Stimulated activated CD8-positive, alpha-beta memory T cell treated with anti-CD3 and anti-CD28 coated beads, Interleukin-15, amount 100 ng/mL, for 48 hours (primary cell): ENCODE results near the gene MKX.
"Not testable (repeated sequence)": the region's sequence is repeated elsewhere in the genome, so short reads cannot be mapped to it uniquely, and the experiment has no call there.

Source experiments
- DNase-seq, 2 donors: peaks; one replicate each; pipeline ENCODE4 v3.0.0-alpha.2; 2020; ENCODE audit warnings: low read depth in 2 of 2

Gene MKX

DNA sequence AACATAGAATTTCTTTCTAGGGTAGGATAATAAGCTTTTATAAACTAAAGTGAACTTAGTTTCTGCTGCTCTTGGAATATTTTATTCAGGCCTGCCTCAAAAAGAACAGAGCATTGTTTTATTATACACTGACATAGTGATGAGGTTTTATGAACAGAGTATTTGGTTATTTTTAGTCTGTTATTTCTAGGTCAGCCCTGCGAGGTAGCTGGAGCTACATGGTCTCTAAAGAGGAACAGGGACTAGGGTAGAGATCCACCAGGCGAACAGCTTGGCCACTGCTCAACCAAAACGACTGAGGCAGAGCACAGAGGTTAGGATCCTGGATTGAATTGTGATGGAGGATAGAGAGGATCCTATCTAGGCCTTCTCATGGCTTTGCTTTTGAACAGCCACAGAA lies 53.0 kb downstream of the MKX start:
- no peak for DNase-seq

DNA sequence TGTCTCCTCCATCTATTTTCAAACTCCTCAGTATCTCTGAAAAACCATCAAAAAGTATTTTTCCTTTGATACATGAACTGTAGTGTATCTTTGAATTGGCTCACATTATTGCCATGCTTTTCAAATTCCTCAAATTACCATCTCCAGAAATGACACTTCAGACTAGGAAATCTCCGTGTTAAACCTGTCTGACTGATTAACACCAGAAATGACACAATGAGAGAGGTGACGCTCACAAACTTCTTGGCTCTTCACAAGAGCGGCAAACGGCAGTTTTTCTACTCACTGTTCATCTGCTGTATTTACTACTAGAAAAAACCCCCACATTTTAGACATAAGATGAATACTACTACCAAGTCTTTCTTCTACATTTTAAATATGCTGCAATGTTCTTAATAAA lies 56.6 kb downstream of the MKX start:
- no peak for DNase-seq

DNA sequence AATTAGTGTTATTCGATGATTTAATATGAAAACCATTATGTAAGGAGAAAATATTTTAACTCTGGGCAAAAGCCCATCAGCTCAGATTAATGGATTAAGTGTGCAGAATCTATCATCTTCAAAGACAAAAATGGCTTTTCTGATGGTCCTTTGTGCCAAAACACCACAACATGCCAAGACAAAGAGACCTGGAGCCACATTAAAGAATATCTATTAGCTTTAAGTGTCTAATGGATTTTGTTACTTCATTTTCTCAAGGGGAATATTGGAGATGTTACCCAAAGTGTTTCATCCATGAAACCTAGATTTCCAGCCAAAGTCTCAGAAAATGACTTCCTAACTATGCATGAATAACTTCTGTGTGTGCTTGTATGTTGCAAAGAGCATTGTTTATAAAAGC lies 57.3 kb downstream of the MKX start:
- DNase-seq: no peak

DNA sequence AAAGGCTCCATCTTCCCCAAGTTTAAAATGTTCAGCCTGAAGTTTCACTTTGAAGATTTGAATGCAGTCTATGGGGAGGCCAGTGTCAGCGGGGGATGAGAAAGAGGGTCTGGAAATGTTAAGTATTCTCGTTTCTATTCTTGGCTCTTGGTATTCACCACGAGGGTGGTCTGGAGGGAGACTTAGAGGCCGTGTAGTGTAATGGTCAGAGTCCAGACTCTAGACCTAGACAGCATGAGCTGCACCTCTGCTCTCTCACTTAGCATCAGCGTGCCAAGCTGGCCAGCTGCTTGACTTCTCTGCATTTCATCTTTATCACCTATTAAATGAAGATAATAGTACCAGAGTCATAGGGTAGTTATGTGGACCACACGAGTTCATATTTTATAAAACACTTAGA lies 57.9 kb downstream of the MKX start:
- DNase-seq: no peak

DNA sequence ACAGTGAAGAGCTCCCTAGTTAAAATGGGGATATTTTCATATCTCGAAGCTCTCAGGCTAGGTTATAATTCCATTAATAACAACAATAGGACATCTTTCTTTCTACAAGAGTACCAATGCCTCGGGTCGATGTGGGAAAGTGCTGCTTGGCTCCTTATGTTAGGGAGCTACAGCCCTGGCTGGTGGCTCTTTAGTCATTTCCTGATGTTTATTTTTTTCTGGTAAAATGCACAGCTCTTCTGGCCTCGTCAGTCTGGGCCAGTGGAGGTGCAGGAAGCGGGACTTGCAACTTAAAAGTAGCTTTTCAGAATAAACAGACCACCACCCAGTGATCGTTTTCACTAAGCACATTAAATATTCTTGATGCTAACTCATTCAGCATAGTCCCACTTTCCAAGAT lies 58.3 kb downstream of the MKX start:
- DNase-seq: no peak

DNA sequence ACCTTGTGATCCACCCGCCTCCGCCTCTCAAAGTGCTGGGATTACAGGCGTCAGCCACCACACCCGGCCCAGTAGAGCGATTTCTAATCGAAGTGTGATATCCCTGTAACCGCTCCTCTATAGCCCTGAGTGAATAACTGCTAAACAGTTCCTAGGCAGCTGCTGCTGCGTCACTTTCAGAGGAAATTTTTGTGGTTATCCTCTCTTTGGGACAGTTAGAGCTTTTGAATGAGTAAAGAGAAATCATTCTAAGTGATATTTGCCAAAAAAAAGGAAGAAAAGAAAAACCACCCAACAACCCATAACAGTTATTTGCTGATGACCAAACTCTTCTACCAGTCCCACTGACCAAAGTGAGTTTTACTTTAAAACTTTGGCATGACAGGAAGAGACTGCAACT lies 59.9 kb downstream of the MKX start:
- no peak for DNase-seq

DNA sequence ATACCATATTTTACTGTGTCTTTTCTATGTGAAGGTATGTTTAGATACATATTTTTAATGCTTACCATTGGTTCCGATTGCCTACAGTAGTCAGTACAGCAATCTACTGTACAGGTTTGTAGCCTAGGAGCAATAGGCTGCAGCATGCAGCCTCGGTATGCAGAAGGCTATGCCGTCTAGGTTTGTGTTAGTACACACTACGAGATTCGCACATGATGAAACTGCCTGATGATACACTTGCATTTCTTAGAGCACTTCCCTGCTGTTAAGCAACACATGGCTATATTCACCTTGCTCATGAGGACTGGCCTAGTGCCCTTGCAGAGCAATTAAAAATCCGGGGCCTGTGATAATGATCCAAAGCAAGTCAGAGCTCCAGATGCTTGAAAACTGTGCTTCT lies 62.4 kb downstream of the MKX start:
- no peak for DNase-seq

DNA sequence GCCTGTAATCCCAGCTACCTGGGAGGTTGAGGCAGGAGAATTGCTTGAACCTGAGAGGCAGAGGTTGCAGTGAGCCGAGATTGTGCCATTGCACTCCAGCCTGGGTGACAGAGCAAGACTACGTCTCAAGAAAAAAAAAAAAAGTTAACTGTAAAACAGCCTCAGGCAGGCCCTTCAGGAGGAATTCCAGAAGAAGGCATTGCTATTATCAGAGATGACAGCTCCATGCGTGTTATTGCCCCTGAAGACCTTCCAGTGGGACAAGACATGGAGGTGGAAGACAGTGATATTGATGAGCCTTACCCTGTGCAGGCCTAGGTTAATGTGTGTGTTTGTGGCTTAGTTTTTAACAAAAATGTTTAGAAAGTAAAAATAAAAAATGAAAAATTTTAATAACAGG lies 63.8 kb downstream of the MKX start:
- DNase-seq: not testable (repeated sequence)

DNA sequence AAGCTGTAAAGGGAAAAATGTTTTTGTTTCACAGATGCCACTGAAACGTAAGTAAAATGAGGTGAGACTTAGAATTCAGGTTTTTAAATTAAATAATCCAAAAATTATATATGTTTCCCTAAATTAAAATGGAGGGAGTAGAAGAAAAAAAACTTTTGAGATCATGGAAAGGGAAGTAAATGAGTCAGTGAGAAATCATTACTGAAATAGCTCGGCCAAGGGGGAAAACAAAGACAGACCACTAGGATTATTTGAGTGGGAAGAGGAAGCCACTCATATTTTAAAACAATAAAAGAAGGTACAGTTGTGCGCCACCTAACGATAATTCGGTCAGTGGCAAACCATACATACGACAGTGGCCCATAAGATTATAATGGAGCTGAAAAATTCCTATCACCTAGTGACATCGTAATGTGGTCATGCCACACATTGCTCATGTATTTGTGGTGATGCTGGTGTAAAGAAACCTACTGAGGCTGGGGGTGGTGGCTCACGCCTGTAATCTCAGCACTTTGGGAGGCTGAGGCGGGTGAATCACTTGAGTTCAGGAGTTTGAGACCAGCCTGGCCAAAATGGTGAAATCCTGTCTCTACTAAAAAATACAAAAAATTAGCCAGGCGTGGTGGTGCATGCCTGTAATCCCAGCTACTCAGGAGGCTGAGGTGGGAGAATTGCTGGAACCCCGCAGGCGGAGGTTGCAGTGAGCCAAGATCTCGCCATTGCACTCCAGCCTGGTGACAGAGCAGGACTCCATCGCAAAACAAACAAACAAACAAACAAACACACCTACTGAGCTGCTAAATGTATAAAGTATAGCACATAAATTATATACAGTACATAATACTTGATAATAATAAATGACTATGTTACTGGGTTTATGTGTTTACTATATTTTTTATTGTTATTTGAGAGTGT lies 64.7 kb downstream of the MKX start:
- no peak for DNase-seq

DNA sequence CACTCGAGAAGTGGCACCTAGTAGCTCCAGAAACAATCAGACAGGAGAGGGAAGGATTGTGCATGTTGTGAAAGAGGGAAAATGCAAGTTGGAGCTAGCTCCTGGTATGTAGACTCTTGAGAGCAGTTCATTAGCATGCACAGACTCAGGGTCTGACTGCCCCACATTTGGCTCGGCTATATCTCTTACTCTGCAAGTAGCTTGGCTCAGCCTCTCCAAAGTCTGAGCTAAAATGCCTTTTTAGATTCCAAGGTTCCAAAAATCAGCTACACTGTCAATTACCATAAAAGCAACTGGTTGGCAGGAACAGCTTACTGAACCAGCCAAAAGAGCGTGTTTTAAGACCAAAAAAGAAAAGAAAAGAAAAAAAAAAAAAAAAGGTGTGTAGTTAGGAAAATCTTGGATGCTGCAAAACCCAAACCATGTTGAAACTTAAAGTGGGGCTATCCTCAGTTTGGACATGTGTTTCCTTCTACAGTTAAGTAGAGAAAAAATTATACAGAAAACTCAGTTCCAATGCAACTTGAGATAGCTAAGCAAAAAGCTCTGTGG lies 65.5 kb downstream of the MKX start:
- DNase-seq: no peak

DNA sequence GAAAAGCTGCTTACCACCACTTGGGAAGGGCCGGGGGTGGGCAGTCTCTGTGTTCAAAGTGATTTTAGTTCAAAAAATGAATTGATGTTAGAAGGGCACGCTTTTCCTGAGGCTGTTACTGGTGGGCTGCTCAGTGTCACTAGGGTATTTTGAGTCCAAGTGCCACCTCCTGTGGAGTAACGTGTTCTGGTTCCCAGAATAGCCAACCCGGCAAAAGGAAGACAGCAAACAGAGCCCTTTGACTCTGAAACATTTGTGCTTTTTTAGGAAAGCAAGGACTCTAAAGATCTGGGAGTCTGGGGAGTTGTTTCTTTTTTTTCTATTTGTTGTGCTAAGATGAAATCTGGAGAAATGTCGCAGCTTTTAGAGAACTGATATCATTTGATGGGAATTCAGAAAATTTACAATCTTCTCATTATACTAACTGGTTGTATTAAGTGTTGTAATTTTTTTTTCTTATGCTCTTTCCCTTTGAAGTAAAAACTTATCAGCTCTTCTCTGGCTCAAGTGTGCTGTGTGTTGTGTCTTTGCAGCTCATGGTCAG lies 66.2 kb downstream of the MKX start:
- DNase-seq: no peak

DNA sequence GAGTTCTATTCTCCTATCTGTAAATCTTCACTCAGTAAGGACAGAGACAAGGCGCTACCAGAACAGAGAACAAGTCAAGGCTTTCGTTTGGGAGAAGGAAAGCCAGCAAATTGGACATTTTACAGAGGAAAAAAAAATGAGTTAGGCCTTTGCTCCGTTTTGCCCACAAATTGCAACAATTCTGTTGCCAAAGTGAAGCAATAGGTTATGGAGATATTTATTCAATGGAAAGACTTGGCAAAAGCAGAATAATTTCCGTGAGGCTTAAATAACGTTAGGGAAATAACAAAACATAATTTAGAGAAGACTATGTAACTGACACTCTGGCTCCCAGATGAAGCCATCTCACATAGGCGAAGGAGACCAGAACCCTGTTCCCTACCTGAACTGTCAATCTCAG lies 67.5 kb downstream of the MKX start:
- DNase-seq: no peak

DNA sequence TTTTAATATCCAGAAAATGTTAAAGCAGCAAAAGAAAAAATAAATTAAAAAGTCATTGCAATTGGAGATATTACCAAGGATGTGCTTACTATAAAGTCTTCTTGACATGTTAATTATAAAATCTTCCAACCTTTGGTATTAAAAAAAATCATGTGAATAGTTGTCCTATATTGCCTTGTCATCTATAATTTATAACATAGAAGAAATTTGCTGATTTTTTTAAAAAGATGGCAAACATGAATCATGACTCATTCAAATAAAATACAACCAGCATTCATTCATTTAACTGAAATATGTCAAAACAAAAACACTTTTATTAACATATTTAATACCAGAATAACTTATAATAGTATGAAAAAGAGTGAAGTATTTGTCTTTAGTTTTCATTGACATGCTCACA lies 72.6 kb downstream of the MKX start:
- DNase-seq: no peak

DNA sequence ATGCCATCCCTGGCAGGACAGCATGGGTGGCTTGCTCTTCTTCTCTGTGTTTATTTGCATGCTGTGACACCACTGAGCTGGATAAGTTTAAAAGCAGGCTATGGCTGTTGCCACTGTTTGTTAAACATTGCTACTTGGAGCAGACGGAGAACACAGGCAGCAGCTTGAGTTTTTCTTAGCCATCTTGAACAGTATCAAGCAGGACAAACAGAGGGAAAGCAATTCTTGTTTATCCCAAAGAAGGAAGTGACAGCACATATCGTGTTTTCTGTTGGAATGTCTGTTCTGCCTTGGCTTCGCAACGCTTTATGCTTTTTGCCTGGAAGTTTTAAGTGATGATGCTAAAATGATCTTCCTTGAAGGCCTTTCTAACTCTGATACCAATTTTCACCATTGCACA lies 73.8 kb downstream of the MKX start:
- no peak for DNase-seq

DNA sequence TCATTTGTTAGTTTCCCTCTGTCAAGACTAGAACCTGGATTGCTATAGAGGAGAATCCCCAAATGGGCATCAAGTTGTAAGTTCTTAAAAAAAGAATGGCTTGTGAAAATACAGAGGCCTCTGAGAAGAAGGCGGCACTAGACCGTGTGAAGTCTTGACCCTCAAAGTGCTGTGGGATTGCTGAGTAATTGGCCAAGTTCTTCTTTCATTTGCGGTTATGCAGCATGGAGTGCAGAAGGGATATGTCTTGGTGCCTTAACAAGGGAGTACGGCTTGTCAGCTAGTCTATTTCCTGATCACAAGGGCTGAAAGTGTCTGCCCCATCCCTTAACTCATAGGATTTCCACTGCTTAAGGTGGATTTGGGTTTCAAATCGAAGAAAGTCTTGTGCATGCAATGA lies 81.2 kb downstream of the MKX start:
- DNase-seq: no peak

DNA sequence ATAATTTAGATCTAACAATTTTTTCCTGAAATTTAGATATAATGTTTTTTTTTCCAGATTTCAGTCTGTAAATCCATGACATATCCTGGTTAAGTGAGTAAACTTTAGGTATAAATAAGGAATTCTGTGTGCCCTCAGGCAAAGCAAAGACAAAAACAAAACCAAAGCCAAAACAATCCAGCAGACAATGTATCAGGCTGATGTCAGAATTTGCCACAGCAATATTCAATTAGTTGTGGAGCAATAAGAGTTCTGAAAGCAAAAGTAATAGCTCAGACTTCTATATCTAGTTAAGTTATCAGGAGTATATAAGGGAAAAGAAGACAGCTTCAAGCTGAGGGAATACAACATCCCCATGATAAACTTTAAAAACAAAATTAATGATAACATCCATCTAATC lies 82.0 kb downstream of the MKX start:
- DNase-seq: no peak

DNA sequence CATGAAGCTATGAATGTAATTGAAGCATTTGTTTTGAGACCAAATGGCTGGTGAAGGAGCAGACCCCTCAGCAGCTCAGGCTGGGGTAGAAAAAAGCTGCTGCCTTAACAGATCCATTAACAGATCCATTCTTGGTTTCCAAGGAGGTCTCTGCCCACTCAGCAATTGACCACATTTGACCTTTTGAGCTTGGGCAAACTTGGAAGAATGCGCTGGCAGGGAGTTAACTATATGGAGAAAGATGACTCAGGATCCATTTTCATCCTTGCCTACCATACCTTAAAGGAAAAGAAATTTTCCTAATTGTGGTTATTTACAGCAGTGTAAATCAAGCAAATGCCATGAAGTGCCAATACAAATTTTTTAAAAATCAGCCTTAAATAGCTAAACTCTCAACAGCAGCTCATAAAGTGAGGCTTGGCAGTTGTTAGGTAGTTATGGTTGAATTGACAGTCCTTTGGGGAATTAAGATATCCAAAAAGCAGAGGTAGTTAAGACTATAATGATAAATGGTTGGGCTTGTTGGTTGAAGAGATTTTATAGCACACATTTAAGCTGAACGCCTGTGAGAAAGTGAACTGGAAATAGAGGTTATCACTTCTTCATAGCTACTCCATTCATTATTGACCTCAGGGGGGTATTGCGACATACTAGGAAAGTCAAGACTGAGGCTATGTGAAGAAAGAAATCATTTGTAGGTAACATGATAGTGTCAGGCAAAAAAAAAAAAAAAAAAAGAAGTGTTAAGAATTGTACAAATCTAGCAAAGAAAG lies 83.9 kb downstream of the MKX start:
- DNase-seq: no peak

DNA sequence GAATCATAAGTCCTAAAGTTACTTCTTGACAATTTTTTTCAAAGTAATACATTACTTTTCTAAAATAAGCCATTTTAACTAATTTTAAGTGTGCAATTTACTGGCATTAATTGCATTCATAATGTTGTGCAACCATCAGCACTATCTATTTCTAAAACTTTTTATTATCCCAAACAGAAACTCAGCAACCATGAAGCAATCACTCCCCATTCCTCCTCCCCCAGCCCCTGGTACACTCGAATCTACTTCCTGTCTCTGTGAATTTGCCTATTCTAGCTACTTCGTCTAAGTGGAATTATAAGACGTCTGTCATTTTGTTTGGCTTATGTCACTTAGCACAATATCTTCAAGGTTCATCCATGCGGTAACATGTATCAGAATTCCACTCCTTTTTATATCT lies 84.9 kb downstream of the MKX start:
- no peak for DNase-seq

DNA sequence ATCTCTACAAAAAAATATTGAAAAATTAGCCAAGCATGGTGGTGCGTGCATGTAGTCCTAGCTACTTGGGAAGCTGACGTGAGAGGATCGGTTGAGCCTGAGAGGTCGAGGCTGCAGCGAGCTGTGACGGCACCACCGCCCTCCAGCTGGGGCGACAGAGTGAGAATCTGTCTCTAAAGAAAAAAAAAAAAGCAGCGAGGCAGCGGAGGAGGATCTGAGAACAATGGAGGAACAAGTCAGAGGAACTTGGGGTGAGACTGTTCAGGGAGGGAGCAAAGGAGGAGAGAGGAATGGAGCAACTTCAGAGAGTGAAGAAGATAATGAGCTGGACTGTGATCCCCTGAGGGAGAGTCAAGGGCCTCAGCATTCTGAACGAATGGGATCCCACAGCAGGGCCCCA lies 85.4 kb downstream of the MKX start:
- DNase-seq: no peak

DNA sequence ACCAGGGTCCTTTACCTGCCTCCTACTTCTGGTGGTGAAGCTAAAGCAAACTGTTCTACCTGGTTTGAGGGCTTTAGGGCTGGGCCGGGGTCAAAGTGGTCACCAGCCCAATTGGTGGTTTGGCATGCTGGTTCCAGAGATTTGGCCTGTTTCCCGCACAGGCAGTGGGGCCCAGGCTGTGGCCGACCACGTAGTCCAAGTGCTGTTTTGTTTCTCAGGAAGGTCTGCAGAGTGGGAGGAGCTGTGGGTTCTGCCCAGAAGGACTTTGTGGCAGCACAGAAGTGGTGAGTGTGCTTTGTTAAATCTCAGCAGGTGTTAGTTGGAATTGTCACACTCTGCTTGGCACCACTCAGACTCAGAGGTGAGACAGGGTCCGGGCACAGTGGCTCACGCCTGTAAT lies 85.8 kb downstream of the MKX start:
- no peak for DNase-seq

DNA sequence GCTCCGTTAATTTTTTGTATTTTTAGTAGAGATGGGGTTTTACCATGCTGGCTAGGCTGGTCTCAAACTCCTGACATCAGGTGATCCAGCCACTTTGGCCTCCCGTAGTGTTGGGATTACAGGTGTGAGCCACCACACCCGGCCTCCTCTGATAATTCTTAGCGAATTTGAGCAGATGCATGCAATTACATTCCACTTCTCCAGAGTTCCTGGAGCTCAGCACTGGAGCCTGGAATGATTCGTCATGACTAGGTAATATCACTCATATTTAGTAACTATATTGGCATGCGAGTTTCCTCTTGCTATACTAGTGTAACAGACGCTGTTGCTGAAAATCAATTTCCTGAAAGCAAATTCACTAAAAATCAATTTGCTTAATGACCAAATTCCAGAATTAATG lies 86.8 kb downstream of the MKX start:
- DNase-seq: no peak

DNA sequence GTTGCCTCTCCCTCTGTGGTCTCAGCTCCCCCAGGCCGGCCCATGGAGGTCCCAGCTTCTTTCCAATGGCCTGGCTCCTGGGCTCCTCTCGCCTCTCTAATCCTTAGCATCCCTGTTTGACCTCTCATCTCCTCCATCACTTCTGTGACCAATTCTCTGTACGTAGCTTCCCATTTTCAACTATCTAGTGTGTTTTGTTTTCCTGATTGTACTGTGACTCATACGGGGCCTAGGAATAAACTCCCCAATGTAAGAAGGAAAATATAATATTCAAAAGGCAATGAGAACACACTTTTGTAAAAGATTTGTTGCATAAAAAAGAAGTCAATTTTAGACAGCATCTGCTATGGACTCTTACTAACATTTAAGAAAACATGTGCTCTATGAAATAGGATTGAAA lies 90.3 kb downstream of the MKX start:
- DNase-seq: no peak

DNA sequence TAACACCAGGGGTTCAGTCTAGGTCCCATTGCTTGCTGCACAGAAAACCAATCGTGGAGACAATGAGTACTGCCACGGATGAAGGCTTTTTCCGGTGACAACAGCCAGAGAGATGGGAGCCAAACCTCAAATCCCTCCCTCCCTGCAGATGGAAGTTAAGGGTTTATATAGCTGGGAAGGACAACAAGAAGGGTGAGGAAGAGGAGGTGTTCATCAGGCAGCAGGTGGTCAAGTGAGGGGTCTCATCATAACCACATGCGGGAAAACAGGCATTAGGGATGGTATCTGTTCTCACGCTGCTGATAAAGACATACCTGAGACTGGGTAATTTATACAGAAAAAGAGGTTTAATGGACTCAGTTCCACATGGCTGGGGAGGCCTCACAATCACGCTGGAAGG lies 91.3 kb downstream of the MKX start:
- DNase-seq: no peak
